ENCODE results near the gene TEF.

TEF gene

DNA sequence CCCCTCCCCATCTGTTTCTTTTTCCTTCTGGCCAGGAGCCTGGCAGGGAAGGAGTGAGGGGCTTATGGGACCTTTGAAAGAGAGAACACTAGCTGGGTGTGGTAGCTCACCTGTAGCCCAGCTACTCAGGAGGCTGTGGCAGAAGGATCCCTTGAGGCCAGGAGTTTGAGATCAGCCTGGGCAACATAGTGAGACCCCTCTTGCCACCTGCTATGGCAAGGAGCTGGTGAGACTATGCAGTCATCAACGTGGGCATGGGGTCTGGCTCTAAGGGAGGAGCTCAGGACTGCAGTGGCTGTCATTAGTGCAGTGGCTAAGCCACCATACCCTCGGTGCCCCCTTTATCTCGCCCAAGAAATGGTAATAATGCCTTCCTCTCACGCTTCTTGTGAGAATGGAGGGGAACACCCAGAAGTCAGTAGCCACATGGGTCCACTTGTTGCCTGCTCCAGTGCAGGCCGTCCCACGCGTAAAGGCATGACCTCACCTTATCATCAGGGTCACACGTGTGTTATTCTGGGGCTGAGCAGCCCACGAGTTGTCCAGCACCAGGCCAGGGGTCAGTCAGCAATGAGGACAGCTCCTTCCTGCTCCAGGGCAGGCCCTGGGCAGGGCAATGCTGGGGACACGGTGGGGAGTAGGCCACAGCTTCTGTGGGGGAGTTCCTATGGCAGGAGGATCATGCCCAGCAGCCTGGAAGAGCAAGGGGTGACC lies 27.7 kb upstream of the TEF start:
- no peak for DNase-seq (ENCODE audit: low read depth in 2 of 2)

DNA sequence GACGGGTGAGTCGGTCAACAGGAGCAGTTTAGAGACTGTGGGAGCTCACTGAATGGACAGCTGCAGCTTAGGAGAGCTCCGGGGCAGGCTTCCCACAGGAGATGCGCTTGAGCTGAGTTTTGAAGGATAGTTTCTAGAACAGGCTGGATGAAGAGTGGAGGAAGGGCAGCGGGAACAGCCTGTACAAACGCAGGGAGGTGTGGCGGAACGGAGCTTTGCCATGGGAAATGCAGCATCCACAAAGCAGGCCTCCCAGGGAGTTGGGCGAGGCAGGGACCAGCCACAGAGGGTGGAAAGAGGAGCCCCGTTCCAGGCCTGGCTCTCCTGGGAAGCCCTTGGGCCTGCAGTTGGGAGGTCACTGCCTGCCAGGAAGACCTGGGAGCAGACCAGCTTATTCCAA lies 26.8 kb upstream of the TEF start:
- no peak for DNase-seq (ENCODE audit: low read depth in 2 of 2)

DNA sequence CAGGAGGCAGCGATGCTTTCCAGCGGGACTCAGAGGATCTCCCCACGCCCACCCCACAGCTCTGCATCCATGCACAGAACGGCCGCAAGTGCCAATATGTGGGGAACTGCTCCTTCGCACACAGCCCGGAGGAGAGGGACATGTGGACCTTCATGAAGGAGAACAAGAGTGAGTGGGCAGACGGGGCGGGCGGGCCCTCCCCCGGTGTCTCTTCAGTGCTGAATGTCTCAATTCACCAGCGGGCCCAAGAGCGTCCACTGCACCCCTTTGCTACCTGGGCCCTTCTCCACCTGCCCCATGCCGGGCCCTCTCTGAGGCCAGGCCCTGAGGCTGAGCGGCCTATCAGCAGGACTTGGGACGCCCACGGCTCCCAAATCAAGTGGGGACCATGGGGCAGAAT lies 25.8 kb upstream of the TEF start:
- DNase-seq (ENCODE audit: low read depth in 2 of 2) = no peak

DNA sequence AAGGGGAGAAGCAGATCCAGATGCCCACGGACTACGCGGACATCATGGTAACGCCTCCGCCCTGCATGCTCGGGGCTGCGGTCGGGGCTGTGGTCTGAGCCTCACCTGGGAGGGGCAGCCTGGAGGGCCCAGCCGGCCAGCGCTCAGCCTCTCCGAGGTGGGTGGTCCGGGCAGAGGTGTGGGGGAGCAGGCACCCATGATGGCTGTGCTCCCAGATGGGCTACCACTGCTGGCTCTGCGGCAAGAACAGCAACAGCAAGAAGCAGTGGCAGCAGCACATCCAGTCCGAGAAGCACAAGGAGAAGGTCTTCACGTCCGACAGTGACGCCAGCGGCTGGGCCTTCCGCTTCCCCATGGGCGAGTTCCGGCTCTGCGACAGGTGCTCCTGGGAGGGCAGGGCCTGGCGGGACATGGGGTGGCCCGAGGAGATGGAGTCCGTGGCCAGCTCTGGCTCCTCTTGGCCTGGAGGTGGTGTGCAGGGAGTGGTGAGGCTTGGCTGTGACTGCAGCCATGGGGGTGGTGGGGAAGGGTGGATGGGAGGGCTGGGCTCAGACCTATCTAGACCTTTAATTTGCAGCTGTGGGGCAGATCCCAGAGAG lies 25.2 kb upstream of the TEF start:
- DNase-seq (ENCODE audit: low read depth in 2 of 2) = no peak

DNA sequence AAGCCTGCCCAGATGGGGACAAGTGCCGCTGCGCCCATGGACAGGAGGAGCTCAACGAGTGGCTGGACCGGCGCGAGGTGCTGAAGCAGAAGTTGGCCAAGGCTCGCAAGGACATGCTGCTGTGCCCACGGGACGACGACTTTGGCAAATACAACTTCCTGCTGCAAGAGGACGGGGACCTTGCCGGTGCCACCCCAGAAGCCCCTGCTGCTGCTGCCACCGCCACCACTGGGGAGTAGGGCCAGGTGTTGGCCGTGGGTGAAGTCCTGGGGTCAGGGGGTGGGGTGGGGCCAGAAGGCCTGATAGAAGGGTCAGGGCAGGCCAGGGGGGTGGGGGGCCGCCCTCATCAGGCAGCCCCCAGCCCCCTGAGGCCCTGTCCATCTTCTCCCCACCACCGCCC lies 24.6 kb upstream of the TEF start:
- DNase-seq (ENCODE audit: low read depth in 2 of 2) = no peak

DNA sequence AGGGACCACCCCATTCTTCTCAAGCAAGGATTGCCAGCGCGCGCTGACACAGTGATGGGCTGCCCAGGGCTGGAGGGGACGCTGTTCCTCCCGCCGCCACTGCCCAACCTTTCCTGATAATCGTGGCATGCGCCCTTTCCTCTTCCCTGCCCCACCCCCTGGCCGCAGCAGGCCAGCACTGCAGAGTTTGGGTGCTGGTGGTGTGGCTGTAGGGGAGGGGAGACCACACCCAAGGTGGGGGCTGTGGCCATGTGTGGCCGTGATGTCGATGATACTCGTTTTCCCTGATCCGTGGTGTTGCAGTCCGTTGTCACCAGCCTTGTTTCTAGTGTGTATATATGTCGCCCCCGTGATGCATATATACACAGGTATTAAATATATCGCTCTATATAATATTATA lies 22.8 kb upstream of the TEF start:
- no peak for DNase-seq (ENCODE audit: low read depth in 2 of 2)

DNA sequence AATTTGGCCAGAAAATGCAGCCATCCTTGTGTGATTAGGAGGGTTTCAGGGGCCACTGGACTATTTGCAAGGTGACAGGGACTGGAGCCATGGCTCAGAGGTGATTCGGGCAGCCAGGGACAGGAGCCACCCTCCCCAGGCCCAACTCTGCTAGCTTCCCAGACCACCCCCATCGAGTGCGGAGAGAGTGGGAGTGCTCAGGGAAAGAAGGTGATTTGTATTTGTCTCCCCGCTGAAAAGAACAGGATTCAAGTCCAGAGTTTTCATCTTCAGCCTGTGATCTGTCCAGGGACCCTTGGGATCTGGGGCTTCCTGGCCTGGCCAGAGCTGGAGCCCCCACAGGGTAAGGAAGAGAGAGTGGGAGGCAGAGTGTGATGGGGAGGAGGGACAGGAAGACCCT lies 22.4 kb upstream of the TEF start:
- no peak for DNase-seq (ENCODE audit: low read depth in 2 of 2)

DNA sequence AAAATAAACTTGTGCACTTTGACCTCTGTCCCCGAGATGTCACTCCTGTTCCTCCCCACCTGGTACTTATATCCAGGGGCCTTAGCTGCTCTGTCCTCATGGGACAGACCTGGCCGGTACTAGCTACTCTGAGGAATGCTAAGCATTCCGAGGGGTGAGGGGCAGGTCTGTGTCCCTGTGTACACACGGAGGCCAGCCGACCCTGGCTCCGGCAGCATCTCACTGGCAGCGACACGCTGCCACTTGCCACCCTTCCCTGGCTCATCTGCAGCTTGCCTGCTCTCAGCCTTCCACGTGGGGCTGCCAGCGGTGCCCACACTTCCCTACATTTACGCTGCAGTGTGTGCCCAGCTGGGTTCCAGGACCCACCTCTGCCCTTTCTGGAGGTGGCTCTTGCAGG lies 21.6 kb upstream of the TEF start:
- DNase-seq (ENCODE audit: low read depth in 2 of 2) = no peak

DNA sequence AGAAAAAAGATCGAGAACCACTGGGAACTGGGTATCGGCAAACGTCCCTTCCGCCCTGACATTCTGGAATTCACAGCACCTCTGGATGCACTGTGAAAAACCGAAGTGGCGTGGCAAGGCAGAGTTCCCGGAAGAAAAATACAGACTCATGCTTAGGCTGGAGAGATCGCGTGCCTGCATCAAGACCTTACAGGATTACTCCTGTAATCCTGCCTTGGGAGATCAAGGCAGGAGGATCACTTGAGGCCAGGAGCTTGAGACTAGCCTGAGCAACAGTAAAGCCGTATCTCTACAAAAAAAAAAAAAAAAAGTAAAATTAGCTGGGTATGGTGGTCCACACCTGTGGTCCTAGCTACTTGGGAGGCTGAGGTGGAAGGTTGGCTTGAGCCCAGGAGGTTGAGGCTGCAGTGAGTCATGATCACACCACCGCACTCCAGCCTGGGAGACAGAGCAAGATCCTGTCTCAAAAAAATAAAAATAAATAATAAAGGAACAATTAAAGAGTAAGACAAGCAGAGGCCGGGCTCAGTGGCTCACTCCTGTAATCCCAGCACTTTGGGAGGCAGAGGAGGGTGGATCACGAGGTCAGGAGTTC lies 19.9 kb upstream of the TEF start:
- DNase-seq (ENCODE audit: low read depth in 2 of 2) = no peak

DNA sequence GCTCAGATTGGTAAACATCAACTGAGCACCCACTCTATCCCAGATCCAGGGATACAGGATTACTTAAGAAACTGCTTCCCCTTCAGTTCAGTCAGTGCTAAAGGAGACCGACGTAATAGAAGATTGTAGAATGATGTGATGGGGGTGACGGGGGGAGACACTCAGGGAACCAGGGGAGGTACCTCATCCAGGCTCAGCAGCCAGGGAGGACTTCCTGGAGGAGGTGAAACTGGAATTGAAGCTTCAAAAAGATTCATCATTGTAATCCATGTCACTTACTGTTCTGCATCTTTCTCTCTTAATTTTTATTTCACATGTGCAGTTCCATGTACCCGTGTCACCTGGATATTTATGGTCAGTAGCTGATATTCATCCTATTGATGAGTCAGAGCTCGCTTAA lies 19.1 kb upstream of the TEF start:
- DNase-seq (ENCODE audit: low read depth in 2 of 2) = no peak

DNA sequence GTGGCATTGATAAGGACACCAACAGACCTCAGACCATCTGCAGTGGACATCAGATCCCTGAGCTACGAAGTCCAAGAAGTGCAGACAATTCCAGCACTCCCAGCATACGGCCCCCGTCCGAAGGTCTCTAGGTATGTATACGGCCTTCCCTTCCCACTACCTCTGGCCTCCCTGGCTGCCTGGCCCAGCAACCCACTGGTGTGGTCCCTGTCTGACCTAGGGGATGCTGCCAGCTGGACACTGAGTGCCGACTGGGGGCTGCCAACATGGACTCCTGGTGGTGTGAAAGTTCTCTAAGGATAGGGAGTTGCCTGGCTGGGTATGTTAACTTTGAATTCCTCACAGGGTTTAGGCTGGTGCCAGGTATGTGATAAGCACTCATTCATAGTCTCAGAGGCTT lies 17.5 kb upstream of the TEF start:
- no peak for DNase-seq (ENCODE audit: low read depth in 2 of 2)

DNA sequence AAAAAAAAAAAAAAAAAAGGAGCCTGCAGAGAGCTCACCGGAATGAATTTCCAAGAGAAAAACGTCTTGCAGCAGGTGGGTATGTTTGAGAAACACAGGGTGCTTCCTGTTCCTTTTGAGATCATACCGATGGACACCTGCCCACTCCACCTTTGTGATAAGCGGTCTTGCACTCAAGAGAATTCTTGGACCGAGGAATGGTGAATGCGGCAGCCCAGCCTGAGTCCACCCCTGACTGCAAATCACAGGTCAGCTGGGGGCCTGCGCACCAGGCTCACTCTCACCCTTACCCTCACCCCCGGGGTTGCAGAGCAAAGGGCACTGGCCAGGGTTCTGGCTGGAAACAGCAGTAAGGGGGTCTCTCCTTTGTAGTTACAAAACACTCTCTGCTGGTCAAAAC lies 16.8 kb upstream of the TEF start:
- DNase-seq (ENCODE audit: low read depth in 2 of 2) = no peak

DNA sequence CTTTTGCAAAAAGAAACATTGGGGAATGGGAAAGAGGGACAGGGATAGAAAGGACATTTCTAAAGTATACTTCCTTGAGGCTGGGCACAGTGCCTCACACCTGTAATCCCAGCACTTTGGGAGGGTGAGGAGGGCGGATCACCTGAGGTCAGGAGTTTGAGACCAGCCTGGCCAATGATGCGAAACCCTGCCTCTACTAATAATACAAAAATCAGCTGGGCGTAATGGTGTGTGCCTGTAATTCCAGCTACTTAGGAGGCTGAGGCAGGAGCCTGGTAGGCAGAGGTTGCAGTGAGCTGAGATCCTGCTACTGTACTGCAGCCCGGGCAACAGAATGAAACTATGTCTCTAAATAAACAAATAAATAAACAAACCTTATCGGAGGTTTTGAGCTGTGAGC lies 16.3 kb upstream of the TEF start:
- DNase-seq (ENCODE audit: low read depth in 2 of 2) = no peak

DNA sequence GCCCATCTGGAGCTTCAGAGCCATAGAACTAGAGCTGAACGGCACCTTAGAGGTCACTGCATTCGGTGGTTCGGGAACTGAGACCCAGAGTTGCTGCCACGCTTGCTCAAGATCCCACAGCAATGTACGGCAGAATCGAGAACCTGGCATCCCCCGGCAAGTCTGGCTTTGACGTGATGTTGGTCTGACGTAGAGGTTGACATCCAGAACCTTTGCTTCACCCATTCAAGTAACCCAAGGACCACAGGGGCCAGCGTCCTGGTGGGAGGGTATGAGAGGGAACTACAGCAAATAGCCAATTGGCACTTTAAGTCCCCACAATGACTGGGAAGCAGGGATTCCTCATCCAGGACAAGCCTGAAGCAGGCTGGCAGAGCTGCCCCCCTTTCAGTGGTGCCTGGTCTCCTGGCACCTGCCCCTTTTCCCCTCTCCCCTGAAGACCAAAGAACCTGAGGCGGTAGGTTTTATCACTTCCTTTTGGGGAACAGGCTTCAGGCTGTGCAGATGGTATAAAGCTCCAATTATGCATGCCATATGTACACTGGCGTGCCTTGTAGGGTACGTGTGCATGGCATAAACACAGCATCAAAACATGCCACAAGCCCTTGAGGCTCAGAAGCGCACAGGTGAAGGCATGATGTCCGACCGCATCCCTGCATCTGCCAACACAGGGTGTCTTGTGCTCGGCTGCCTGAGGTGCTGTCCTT lies 15.3 kb upstream of the TEF start:
- DNase-seq (ENCODE audit: low read depth in 2 of 2) = no peak

DNA sequence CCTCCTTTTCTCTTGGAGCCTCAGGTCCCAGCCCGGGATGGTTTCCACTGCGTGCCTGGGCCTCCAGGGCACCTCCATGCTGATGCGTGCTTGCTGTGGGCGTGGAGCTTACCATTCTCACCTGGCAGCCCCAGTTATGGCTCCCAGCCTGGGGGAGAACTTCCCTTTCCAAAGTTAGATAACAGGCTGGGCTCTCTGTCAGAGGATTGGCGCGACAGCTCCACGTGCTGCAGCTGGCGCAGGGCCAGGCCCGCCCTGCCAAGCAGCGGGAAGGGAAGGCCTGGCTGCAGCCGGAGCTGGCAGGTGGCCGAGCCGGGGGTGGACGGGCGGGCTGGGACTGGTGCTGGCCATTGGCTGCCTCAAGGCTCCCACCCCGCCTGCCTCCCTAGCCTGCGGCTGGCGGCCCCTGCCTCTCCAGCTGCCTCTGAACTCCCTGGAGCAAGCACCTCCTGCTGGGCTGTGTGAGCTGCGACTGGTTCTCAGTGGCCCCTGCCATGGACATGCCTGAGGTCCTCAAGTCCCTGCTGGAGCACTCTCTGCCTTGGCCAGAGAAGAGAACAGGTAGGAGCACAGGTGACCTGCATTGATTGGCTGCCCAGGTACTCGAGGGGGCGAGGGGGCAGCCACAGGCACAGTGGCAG lies 14.6 kb upstream of the TEF start:
- DNase-seq (ENCODE audit: low read depth in 2 of 2) = no peak

DNA sequence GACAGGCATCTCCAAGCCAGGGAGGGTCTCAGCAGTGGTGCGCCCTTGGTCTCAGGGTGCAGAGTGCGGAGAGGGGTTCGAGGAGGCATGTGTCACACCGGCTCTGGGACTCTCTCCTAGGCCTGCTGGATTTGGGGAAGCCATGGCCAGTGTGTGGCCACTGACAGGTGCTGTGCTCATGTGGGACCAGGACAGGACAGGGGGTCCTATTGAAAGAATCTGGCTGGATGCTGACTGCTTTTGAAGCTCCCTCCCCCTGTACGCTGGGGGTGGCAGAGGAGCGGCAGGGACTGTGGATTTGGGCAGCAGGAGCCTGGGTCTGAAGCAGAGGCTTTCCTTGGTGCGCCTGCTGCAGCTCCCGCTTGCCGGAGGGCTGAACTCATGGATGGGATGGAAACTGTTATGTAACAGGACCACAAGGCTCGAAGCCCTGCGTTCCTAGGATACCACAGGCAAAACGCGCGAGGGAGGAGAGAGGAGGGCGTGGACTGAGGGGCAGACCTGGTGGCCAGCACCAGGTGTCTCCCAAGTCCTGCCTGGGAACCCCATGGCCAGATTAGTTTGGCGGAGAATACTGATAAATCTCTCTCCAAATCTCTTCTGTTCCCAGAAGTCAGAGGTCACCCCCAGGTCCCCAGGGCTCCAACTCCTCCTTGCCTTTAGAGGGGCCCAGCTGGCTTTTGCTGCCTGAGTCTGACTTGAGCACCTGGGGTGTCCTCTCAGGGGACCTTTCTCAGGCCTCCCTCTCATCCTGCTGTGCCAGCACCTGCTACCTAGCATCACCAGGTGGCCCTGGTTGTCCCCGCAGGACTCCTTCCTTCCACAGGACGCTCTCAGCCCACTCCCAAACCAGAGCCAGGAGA lies 13.8 kb upstream of the TEF start:
- no peak for DNase-seq (ENCODE audit: low read depth in 2 of 2)

DNA sequence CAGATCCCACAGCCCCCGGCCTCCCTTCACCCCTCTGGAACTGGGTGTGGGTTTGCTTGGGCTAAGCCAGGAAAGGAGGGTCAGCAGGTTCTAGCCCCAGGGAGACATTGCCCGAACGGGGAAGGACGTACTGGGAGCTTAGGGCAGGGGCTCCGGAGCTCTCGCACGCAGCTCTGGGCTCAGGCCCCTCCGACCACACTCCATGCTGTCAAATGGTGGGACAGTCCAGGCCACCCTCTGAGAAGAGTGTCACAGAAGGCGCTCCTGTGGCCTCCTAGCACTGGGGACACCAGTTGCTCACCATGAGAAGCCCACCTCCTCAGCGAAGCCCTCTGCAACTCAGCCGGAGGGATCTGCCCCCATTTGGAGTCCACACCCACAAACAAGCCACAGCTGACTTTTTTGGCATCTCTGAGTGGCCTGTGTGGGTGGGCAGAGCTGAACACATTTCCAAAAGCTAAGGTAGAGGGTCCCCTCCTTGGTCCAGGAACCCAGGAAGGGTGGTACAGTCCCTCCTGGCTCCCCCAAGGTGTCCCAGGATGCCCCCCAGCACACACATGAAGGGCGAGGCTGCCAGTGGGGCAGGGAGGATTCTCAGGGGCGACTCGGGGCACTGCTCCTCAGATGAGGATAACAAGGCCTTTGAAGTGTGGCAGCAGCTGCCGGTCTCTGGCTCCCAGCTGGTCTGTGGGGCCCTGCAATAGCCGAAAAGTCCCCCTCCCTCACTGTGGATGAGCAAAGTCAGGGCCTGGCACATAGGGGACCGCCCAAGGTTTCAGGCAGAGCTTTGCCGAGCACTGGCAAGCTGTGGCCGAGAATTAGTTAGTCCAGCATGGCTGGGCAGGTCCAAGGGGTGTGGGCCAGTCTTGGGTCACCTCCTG lies 13.0 kb upstream of the TEF start:
- DNase-seq (ENCODE audit: low read depth in 2 of 2) = no peak

DNA sequence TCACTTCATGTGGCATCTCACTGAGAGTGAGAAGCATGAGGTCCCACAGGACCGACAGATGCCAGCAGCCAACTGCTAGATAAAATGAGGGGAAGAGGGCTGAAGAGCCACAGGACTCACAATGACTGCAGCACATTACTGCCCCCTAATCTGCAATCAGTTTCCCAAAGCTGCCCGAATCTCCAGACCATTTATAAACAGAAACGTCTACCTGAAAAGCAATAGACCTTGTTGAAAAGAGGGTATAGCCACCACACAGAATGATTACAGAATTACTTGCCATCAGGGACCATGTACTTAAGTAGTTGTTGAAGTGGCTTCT lies 12.4 kb upstream of the TEF start:
- no peak for DNase-seq (ENCODE audit: low read depth in 2 of 2)

DNA sequence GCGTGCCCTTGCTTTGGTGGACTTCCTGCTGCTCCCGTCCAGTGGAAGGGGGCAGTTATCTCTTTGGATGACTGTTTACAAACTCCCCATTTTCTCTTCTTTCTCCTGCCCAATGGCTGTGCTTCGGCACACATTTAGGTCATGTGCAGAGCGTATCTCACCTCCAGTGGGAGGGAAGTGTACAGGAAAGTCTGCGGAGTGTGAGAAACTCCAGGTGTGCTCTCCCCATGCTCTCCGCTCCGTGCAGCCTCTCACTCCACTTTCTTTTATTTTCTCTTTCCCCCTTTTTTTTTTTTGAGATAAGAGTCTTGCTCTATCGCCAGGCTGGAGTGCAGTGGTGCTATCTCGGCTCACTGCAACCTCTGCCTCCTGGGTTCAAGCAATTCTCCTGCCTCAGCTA lies 11.9 kb upstream of the TEF start:
- no peak for DNase-seq (ENCODE audit: low read depth in 2 of 2)

DNA sequence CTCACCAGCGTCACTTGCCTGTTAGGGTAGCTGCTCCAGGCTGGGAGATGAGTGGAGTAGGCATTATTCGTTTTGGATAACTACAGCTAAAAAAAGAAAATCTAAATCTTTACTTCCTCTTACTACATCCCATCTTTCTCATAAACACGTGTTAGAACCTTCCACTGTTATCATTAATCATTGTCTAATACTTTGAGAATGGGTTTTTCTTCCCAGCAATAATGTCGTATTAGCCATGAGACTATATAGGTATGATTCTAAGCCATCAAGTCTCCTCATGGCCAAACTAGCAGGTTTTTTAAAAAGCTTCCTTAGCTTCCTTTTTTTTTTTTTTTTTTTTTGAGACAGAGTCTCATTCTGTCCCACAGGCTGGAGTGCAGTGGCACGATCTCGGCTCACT lies 3.9 kb upstream of the TEF start:
- DNase-seq (ENCODE audit: low read depth in 2 of 2) = no peak

DNA sequence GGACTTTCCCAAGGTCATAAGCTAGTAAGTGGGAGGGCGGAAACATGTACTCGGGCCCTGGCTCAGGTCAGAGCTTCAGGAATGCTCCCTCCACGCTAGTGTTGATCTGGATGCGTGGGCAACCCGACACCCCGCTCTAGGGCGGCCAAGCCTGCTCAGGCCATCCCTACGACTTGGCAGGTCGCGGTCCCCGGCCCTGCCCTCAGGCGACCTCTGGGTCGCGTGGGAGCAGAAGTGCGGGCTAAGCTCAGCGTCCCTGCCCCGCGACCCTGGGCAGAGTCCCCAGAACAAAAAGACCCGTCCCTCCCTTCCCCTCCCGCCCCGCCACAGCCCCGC lies 781 bp upstream of the TEF start:
- DNase-seq (ENCODE audit: low read depth in 2 of 2) = no peak

Data from stimulated activated CD4-positive, alpha-beta T cell treated with anti-CD3 and anti-CD28 coated beads, Interleukin-1b, Interleukin-23, amount 100 ng/mL, for 1 hour (primary cell).